ENCODE measurements around the gene RABGAP1L.

DNA sequence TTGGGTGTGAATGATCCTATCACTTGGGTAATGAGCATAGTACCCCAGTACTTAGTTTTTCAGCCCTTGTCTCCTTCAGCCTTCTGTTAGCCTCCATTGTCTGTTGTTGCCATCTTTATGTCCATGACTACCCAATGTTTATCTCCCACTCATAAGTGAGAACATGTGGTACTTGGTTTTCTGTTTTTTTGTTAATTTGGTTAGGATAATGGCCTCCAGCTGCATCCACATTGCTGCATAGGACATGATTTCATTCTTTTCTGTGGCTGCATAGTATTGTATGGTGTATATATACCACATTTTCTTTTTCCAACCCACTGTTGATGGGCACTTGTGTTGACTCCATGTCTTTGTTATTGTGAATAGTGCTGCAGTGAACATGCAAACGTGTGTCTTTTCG lies 248.8 kb downstream of the RABGAP1L start:
- TF ChIP-seq, protein P1, sequence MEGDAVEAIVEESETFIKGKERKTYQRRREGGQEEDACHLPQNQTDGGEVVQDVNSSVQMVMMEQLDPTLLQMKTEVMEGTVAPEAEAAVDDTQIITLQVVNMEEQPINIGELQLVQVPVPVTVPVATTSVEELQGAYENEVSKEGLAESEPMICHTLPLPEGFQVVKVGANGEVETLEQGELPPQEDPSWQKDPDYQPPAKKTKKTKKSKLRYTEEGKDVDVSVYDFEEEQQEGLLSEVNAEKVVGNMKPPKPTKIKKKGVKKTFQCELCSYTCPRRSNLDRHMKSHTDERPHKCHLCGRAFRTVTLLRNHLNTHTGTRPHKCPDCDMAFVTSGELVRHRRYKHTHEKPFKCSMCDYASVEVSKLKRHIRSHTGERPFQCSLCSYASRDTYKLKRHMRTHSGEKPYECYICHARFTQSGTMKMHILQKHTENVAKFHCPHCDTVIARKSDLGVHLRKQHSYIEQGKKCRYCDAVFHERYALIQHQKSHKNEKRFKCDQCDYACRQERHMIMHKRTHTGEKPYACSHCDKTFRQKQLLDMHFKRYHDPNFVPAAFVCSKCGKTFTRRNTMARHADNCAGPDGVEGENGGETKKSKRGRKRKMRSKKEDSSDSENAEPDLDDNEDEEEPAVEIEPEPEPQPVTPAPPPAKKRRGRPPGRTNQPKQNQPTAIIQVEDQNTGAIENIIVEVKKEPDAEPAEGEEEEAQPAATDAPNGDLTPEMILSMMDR (IDR thresholded peaks at IDR 0.05; ENCODE audit: low read depth, low read length), result no peak
- TF ChIP-seq EZH2phosphoT487 (IDR thresholded peaks at IDR 0.05; ENCODE audit: low read depth), result no peak
